HG03342 (cell line): ENCODE measurements around the gene CHRNB2.
A peak's percentile ranks its signal among the peaks of the same experiment; 100 is the strongest.

Experiments used
- ATAC-seq: cut with Tn5 transposase; IDR thresholded peaks from one replicate; pipeline ENCODE4 v1.9.1; 2021; ENCODE audit warnings: mild to moderate bottlenecking, moderate library complexity; ENCODE audit not compliant: unreplicated experiment

The CHRNB2 gene

DNA sequence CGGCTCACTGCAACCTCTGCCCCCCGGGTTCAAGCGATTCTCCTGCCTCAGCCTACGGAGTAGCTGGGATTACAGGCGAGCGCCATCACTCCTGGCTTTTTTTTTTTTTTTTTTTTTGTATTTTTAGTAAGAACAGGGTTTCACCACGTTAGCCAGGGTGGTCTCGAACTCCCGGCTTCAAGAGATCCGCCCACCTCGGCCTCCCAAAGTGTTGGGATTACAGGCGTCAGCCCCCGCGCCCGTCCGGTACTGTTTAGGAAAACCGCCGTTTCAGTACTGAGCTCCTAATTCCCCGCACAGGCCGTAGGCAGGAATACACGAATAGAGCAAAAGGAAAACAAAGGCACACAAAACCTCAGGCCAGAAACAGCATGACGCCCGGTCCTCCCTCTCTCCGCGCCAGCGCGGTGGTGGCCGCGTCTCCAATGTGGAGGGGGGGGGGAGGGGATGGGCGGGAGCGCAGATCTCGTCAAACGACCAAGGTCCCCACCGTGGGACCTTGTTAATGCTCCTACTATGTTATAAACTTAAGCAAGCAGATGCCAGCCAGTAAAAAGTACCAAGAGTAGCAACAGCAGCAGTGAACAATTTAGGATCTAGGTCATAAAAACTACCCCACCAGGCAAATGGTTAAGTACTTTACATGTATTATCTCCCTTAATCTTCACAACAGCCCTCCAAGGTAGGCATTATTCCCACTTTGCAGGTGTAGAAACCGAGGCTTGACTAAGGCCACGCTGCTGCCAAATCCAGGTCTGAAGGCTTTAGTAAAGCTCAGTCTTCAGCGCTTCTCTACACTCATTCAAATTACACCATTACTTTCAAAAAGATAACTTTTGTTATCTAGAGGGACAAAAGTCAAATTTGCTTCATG lies 41.1 kb downstream of the CHRNB2 start:
- ATAC-seq, result no peak

DNA sequence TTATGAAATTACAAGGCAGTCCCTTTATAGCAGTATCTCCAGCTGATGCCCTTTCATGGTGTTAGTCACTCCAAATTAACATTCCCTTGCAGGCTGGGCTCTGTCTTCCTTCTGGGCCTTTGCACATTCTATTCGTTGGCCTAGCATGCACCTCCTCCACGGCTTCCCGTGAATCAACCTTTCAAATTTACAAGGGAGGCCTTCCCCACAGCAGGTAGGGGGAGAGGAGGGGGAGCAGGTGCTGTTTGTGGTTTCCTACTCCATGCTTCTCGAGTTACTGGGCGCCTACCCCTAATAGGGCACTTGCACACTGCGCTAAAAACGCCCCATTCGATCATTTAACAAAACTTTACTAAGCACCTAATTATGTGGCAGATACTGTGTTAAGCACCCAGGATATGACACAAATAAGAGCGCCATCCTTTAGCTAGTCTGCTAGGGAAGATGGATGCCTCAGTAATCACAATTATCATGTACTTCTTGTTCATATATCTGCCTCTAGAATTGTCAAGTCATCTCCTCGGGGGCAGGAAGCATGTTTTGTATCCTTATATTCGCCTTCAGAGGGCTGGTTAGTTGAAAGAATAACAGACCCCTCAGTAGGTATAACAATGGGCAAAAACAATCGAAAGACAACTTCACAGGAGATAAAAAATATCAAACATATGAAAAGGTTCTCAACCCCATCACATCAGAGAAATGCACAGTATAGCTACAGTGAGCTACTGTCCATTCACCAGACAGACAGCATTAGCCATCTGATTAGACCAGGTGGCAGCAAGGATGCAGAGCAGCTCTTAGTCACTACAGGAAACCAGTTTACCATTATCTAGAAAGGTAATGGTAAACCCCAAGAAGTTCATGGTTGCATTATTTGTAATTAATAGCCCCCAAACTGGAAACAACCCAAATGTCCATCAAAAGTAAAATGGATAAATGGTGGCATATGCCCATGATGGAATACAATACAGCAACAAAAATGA lies 42.1 kb downstream of the CHRNB2 start:
- ATAC-seq, result no peak

DNA sequence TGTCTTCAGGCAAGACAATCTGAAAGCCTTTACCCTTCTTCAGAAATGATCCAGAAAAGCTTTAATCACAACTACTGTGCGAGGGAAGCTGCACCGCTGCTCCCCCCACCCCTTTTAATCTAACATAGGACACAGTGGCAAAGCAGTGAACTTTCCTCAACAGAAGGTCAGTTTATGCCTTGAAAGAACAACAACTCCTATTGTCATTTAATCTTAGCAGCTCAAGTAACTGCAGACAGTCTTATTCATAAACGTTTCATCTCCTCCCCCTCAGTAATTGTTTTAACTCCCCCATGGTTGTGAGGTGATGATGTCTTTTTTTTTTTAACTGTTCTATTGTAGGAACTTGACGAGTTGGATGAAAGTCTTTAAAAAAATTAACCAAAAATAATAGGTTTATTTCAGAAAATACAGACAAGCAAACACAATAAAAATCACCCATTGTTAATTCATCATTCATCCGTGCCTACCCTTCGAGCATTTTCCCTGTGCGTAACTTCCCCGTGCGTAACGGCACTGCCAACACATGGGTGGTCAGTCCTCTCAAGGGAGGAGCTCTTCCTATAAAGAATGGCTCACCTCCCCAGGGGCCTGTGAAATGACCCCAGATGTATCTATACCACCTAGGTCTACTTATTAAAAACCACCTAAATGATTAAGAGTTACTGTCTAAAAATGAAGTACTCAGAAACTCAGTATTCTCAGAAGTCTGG lies 43.7 kb downstream of the CHRNB2 start:
- ATAC-seq, result no peak

DNA sequence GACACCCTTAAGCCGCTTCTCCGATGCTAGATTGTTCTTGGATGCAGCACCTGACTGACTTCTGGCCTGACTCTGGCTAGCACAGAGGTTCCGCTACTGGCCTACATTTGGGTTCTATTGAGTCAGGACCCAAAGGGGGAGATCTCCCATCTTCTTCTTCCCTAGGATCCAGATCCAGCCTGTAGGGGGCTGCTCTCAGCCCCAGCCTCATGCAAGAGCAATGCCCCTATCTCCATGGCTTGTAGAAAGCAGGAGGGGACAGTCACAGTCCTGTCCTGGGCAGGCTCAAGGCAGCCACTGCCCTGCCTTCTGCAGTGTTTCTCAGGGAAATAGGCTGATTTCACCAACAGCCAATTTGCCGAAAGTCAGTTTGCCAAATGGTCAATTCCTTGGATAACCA lies 46.7 kb downstream of the CHRNB2 start:
- ATAC-seq, result no peak

DNA sequence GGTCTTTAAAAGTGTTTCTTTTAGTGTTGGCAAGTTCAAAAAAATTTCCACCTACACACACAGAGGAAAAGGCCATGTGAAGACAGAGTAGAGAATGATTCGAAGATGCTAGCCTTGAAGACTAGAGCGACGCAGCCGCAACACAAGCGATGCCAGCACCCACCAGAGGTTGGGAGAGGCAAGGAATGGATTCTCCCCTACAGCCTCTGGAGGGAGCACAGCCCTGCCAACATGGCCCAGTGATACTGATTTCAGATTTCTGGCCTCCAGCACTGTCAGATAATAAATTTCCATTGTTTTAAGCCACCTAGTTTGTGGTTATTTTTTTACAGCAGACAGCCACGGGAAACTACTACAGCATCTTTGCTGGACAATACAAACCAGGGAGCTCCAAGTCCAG lies 47.3 kb downstream of the CHRNB2 start:
- no peak for ATAC-seq

DNA sequence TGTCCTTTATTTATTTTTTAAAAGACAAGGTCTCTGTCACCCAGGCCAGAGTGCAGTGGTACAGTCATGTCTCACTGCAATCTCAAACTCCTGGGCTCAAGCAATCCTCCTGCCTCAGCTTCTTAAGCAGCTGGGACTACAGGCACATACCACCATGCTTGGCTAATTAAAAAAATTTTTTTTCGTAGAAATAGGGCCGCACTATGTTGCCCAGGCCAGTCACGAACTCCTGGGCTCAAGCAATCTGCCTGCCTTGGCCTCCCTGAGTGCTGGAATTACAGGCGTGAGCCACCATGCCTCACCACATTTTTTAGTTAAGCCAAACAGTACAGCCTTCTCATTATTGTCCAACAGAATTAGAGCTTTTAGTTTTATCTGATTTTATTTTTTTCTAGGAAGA lies 47.8 kb downstream of the CHRNB2 start:
- ATAC-seq, result no peak

DNA sequence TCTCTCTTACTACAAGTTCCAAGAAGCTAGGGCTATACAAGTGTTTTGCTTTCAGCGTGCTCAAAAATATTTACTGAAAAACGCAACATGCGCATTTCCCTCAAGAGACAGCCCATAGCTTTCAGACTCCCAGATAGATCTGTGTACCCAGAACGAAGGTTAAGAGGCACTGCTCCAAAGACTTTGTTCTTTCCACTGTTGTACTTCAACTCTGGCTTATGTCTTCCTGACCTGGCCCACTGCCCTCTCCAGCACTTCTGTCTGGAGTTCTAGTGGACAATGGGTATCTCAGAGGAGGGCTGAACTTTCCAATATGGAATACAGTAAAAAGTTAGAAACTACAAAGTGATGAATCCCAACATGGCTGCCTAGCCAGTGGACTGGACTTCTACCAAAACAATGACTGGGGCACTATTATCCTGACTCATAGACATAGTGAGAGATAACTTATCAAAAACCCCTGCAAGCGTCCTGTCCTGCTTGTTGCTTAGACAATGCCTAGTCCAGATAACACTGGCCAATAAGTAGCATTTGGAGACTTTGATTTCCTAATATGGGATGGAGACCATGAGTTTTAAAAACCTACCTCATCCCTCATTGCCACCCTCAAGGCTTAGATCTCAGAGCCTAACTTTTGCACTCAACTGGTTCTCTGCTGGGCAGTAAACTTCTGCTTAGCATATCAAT lies 49.2 kb downstream of the CHRNB2 start:
- ATAC-seq, result no peak

DNA sequence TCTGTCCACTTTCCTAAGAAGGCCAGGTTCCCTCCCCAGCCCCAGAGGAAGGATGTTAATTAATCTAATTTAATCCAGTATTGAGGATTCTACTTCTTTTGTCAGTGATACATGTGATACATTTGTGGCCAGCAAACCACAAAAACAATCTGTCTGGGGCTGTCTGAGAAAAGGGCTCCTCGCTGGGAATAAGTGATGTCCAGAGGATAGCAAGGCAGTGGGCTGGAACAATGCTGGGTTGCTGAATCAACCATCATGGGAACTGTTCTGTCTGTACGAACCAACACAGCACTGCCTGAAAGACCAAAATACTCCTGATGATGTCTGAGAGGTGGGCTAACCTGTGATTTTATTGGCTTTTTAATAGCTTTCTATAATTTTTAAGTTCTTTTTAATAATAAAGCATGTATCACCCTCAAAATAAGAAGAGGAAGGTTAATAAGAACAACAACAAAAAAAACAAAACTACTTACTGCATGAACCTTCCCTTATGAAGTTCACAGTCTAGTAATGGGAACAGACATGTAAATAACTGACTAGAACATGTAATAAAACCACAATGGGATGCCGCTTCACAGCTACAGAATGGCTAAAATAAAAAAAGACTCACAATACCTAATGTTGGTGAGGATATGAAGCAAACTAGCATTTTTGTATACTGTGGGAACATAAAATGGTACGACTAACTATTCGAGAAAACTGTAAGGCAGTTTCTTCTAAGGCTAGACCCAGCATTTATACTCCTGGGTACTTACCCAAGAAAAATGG lies 51.8 kb downstream of the CHRNB2 start:
- ATAC-seq, result no peak

DNA sequence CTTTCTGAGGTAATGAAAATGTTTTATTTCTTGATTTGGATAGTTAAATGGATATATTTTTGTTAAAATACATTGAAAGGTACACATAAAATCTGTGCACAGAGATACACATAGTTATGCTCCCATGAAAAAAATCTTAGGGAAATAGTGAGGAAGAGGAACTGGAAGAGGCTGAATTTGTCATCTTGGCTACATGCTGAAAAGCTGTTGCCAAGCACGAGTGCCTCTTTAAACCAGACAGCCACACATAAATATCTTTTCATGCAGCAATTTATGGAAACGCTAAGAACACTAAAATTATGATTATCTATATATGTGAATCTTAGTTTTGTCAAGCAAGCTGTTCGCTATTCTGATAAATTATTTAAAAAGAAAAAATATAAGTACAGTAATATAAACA lies 53.2 kb downstream of the CHRNB2 start:
- ATAC-seq, result no peak

DNA sequence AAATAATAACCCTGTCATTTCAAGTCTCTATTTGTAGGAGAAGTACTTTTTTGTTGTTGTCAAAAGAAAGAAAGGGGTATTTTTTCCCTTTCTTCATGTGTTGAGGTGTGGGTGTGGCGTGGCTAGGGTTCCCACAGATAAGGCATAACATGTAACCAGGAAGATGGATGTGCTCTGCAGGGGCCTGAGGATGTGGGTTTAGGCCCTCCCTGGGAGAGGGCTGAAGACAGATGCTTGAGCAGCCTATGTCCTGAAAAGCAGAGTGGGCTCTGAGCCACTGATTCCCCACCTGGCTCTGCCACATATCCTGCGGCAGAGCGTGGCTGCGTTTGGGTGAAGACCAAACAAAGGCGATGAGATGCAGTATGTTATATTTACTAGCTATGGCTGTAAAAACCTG lies 54.3 kb downstream of the CHRNB2 start:
- ATAC-seq, result no peak

DNA sequence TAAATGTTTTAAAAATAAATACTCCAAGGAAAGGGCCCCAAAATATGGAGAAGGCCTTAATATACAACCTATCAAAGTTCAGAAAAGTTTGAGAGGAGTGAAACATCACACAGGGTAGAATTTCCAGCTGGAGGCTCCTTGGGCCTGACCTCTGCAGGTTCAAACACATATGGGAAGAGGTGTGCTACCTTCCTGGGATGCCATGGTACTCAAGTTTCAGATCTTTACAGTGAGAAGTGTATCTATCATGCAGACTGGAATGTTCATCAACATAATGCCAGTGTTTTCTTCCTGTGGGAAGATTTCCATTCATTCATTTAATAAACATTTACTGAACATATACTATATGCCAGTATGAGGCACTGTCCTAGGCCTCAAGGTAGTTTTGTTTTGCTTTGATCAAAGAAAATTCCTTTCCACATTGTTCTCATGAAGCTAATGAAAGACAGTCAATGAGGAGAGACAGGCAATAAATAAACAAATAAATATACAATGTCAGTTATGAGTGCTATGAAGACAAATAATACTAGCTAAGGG lies 55.0 kb downstream of the CHRNB2 start:
- no peak for ATAC-seq

DNA sequence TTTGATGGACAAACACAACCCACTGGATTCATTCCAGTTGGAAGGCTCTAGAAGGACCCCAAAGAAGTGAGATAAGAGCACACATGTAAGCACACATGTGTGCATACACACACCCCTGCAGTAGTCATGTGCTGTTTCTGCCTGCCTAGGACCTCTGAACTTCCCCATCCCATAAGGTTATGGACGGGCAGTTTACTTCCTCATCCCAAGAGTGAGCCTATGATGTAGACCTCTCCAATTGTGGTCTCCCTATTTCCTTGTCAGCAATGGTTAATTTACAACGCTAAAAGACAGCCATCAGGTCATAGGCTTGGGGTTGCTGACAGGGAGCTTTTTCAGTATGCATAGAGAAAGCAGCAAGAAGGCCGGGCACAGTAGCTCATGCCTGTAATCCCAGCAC lies 55.8 kb downstream of the CHRNB2 start:
- ATAC-seq, result no peak

DNA sequence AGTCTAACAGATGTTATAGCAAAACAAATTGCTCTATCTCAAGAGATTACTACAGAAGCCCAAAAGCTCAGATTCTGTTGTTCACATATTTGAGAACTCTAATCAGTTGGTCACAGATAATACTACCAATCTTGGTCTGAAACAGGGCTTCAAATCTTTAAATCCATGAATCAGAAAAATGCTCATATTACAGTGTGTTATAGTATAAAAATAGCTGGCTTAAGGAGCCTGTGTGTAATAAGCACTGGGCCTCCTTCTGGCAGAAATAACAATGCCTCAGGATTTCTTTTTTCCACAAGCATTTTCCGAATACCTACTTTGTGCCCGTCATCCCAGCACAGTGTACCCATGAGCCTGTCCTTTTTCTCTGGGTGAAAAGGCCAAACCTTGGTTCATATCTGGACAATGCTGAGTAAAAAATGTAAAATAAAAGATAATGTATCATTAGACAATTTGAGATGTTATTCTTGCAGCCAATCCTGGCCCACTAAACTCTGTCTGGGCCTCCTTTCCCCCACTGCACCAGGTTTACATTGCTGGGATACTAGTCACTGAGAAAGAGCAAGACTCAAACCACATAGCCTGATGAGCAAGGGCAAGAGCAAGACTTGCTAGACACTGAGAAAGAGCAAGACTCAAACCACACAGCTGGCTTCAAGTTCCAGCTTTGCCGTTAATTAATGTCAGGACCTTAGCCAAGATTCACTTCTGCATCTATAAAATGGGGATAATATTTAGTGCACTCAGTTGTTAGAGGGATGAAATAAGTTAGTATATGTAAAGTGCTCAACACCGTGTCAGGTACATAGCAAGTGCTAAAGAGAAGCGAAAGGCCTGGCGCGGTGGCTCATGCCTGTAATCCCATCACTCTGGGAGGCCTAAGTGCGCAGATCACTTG lies 57.4 kb downstream of the CHRNB2 start:
- no peak for ATAC-seq

DNA sequence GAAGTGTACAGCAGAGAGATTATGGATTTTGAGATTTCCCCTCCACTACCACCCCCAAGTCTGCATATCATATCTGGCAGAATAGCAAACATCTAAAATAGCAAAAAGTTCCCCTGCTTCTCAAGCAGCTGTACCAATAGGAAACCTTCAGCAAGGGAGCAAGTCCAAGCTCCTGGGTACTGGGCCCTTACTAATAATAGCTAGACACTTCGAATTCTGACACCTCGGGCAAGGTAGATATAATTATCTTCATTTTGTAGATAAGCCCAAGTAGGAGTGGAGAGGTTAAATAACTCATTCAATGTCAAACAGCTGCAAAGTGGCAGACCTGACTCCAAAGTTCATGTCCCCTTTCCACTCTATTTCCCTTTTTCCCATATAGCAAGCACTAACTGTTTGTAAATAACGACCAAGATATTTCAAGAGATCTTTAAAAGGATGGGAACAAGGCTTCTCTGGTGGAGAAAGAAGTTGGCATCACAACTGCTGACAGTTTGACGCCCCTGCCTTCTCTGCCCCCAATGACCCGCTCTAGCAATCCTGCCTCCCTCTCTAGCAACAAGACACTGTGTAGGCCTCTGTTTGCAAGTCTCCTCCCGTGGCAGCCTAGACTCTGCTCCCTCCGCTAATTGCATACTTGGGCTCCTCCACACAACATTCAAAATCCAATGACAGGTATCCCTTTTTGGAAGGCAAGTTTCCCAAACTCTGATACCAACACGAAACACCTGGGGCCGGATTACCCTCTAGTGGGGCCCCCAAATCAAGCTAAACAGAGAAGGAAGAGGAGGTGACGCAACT lies 59.1 kb downstream of the CHRNB2 start:
- peak; percentile 18 for ATAC-seq

DNA sequence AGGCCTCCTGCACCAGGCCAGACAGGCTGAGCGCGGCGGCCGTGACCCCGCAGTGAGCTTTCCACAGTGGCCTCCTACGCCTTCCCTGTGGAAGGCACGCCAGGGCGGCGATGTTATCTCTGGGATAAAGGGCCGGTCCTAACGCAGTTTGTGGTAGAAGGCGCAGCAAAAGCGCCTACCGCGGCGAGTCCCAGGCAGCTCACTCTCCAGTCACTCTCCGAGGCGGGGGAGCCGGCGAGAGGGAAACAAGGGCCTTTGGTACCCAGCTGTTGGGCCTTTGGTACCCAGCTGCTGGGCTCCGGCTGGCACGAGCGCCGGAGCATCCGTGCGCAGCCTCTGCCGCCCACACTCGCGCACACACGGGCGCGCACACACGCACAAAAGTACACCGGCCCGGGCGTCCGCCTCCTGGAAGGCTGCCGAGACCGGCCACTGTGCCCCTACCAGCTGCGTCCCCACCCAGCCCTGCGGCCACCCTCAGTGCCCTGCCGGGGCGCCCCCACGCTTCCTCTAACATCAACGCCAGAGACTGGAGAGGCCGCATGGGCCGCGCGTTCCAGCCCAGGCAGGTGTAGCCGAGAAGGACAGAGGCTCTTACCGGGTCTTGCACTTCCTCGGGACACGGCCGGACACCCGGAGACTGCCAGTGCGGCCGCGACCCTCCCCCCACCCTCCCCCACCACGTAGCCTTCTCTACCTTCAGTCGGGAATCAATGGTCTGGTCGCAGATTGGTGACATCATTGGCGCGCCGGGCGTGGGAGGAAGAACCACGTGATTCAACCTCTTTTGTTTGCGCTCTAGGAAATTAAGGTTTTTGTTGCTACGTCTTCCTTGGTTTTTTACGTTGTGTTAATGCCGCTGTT lies 59.9 kb downstream of the CHRNB2 start:
- ATAC-seq, result peak; percentile 48

DNA sequence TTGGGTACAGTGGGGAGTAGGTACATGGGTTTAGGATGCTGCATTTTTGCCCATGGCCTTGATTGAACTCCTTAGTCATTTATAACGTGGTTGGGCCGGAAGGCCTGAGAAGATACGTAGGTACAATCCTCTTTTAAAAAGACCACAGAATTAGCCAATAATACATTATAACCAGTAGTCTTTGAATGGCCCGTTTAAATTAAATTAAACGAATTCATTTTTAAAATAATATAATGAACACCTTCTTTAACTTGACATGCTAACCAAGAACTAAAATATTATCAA lies 60.5 kb downstream of the CHRNB2 start:
- ATAC-seq, result peak; percentile 15

DNA sequence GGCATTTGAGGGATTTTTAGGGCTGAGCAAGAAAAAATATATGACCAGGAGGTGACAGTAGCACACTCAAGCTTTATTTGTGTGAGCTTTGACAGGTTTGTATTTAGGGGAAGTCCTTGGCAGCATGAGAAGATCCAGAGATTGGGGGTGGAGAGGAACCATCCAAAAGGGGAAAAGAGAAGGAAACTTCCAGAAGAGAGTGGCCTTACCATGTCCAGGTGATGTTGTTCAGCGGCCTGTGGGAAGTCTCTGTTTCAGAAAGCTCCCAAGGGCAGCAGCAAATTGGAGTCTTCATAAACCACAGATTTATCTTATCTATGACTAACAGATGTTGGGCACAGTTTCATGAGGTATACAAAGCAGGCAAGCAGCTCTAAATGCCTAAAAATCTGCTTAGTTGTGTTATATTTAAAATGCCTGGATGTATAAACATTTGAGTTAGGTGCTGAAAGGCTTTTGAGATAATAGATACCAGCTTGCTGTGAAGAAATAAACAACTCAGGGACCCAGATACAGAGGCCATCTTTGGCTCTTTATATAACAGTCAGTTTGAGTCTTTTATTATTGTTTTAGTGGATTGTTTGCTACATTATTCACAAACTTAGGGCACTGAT lies 61.6 kb downstream of the CHRNB2 start:
- ATAC-seq, result no peak
